A673 (cell line): ENCODE results near the gene METTL1. TPM values are rescaled to one million over a fixed set of nuclear protein-coding genes. Genes with fewer than 3 reads are reported as not detected.

Experiments used
- BruUV-seq: library from RNA; stranded (reverse); fragments of 400-500 nt; replicated peaks from 2 replicates; lab custom pipeline; 2021; lab: Mats Ljungman, UMichigan
- CTCF ChIA-PET: fragments of 300-600 bp; sonication (Branson Sonifier 250); formaldehyde crosslinking; loops from one replicate; lab custom pipeline; 2022; ENCODE audit warnings: antibody characterized with exemption; lab: Charles Lee
- POLR2A ChIA-PET: fragments of 300-600 bp; sonication (Branson Sonifier 250); formaldehyde crosslinking; loops from one replicate; lab custom pipeline; 2022; ENCODE audit warnings: antibody characterized with exemption; ENCODE audit not compliant: low non-redundant PET; lab: Charles Lee
- DNase-seq: peaks from one replicate; pipeline ENCODE4 v3.0.0-alpha.2; 2015; ENCODE audit warnings: low spot score
- H3K27ac ChIP-seq: fragments of 200-600 bp; sonication (generic); 2 replicates; pipeline ENCODE4 v1.5.1; 2016; ENCODE audit warnings: mixed run types, low read depth, mild to moderate bottlenecking, mixed read lengths, antibody characterized with exemption, low read length; ENCODE audit not compliant: poor library complexity, severe bottlenecking
- H3K27me3 ChIP-seq: fragments of 200-600 bp; sonication (generic); replicated peaks from 2 replicates; pipeline ENCODE4 v1.6.1; 2017; ENCODE audit warnings: mixed run types, low read depth, mild to moderate bottlenecking, mixed read lengths, antibody characterized with exemption, low read length; ENCODE audit not compliant: insufficient read depth, poor library complexity
- H3K36me3 ChIP-seq: fragments of 200-600 bp; sonication (generic); 2 replicates; pipeline ENCODE4 v1.6.1; 2016; ENCODE audit warnings: mixed run types, mild to moderate bottlenecking, mixed read lengths, antibody characterized with exemption, low read length; ENCODE audit not compliant: insufficient read depth, poor library complexity, severe bottlenecking
- H3K4me1 ChIP-seq: fragments of 200-600 bp; sonication (generic); 2 replicates; pipeline ENCODE4 v1.6.1; 2017; ENCODE audit warnings: mixed run types, mild to moderate bottlenecking, mixed read lengths, antibody characterized with exemption, low read length; ENCODE audit not compliant: insufficient read depth, poor library complexity, severe bottlenecking
- H3K4me3 ChIP-seq: fragments of 200-600 bp; sonication (generic); 2 replicates; pipeline ENCODE4 v1.5.1; 2016; ENCODE audit warnings: low read depth, mixed run types, mild to moderate bottlenecking, mixed read lengths, low read length; ENCODE audit not compliant: poor library complexity, severe bottlenecking
- H3K9me3 ChIP-seq: fragments of 200-600 bp; sonication (generic); 2 replicates; pipeline ENCODE4 v1.6.1; 2016; ENCODE audit warnings: mixed run types, low read depth, mild to moderate bottlenecking, mixed read lengths, antibody characterized with exemption, low read length; ENCODE audit not compliant: poor library complexity, severe bottlenecking
- CTCF ChIP-seq: fragments of 300-800, 200-600 bp; sonication (generic); conservative IDR thresholded peaks from 2 replicates; pipeline ENCODE4 v1.5.1; 2017; ENCODE audit warnings: low read depth, mild to moderate bottlenecking, antibody characterized with exemption, low read length, moderate library complexity, mixed read lengths
- EZH2 ChIP-seq: fragments of 200-600 bp; sonication (generic); IDR thresholded peaks from 2 replicates; pipeline ENCODE4 v1.6.1; 2017; ENCODE audit warnings: borderline replicate concordance, low read depth, mild to moderate bottlenecking, mixed read lengths, antibody characterized with exemption, low read length; ENCODE audit not compliant: poor library complexity, severe bottlenecking
- intact Hi-C: fragments of 100-400 bp; cut with micrococcal nuclease; formaldehyde crosslinking; loops from one replicate; pipeline ENCODE4 v1.10.0; 2022; ENCODE audit not compliant: unreplicated experiment
- total RNA-seq: library from RNA; stranded (reverse); gene quantifications from 2 replicates; pipeline ENCODE4 v1.2.3, GENCODE V29; 2021

Gene METTL1
- total RNA-seq, 1 experiment from 2014 or later, result 55.6 TPM

- BruUV-seq, result TSS peak; percentile 38
- H3K27ac ChIP-seq, result peak within 1 kb of the TSS; percentile 95
- H3K4me3 ChIP-seq, result peak within 1 kb of the TSS; percentile 63
- TF ChIP-seq CTCF, result no peak
- peaks cover 6% of the 10 kb centered on the region for H3K36me3 ChIP-seq
- DNase-seq, result peak; percentile 64
- H3K27me3 ChIP-seq, result no peaks in the 10 kb centered on the region
- H3K9me3 ChIP-seq, result no peaks in the 10 kb centered on the region
- CTCF ChIA-PET, result interaction anchor here (0.8 kb wide), 1 partner anchor 10 kb away, joined by 3 read pairs; the partner anchor contains the start of gene TSFM
- POLR2A ChIA-PET, result no interaction called here
- H3K4me1 ChIP-seq, result peaks cover 6% of the 10 kb centered on the region
- intact Hi-C loops, result no loop called here
Observed at GRCh38 chr12:57772429-57773322, 771 bp upstream of the METTL1 start, which contains the start of gene EEF1AKMT3. Gene EEF1AKMT3, plus strand, starts transcription at chr12:57772614. Its CDS starts 111 bp downstream, at chr12:57772725.

- CTCF ChIA-PET, result interaction anchor here (0.6 kb wide), 1 partner anchor 14 kb away, joined by 4 read pairs; no protein-coding TSS in a partner anchor
Observed at GRCh38 chr12:57771236-57771872, 551 bp downstream of the METTL1 start.

GRCh38 chr12:57770734-57771133, 1.2 kb downstream of the METTL1 start:
- TF ChIP-seq EZH2, result no peak
- TF ChIP-seq CTCF, result no peak
- Histone ChIP-seq H3K4me3 (no peak overlapping the region), H3K27me3 (peaks cover 10% of the 10 kb centered on the region), H3K36me3 (peaks cover 6% of the 10 kb centered on the region), H3K9me3 (no peaks in the 10 kb centered on the region), H3K27ac (no peak overlapping the region), H3K4me1 (peaks cover 25% of the 10 kb centered on the region)
- DNase-seq, result no peak
- CTCF ChIA-PET, result no interaction called here
- no TSS peak for BruUV-seq
- intact Hi-C loops, result no loop called here
- POLR2A ChIA-PET, result no interaction called here

More at GRCh38 chr12:57771236-57771872, 551 bp downstream of the METTL1 start:
- POLR2A ChIA-PET, result interaction anchor here (0.6 kb wide), 1 partner anchor 138 kb away, joined by 8 read pairs; the partner anchor contains the start of gene B4GALNT1
- BruUV-seq, result TSS peak; percentile 75
- H3K4me3 ChIP-seq, result peak overlapping the region; percentile 63
- TF ChIP-seq EZH2, result no peak
- no peak for TF ChIP-seq CTCF
- H3K4me1 ChIP-seq, result peaks cover 18% of the 10 kb centered on the region
- peak overlapping the region; percentile 95 for H3K27ac ChIP-seq
- intact Hi-C loops, result no loop called here
- DNase-seq, result peak; percentile 98
- no peaks in the 10 kb centered on the region for H3K9me3 ChIP-seq
- H3K27me3 ChIP-seq, result peaks cover 4% of the 10 kb centered on the region
- H3K36me3 ChIP-seq, result peaks cover 6% of the 10 kb centered on the region
